ENCODE results near the gene ACTN1.
"Not testable (repeated sequence)": the region's sequence is repeated elsewhere in the genome, so short reads cannot be mapped to it uniquely, and the experiment has no call there.

The ACTN1 gene

GRCh38 chr14:68873376-68873775 is 105.7 kb downstream of the ACTN1 start:
- in situ Hi-C loops (cut with HindIII; ENCODE audit: low sequenced_read_pairs), result no loop called here

- in situ Hi-C loops (cut with HindIII; ENCODE audit: low sequenced_read_pairs), result no loop called here
These were observed 107.7 kb downstream of the ACTN1 start for GRCh38 chr14:68871392-68871791.

- in situ Hi-C loops (cut with HindIII; ENCODE audit: low sequenced_read_pairs), result no loop called here
These were observed 112.0 kb downstream of the ACTN1 start for GRCh38 chr14:68866991-68867533.

GRCh38 chr14:68865542-68865941 is 113.6 kb downstream of the ACTN1 start:
- in situ Hi-C loops (cut with HindIII; ENCODE audit: low sequenced_read_pairs), result no loop called here

- in situ Hi-C loops (cut with HindIII; ENCODE audit: low sequenced_read_pairs), result no loop called here
These were observed 114.7 kb downstream of the ACTN1 start for GRCh38 chr14:68864361-68864750.

GRCh38 chr14:68863610-68864360 is 115.3 kb downstream of the ACTN1 start:
- in situ Hi-C loops (cut with HindIII; ENCODE audit: low sequenced_read_pairs), result no loop called here

- in situ Hi-C loops (cut with HindIII; ENCODE audit: low sequenced_read_pairs), result no loop called here
These were observed 116.0 kb downstream of the ACTN1 start for GRCh38 chr14:68862954-68863594.

GRCh38 chr14:68860771-68861170 is 118.3 kb downstream of the ACTN1 start:
- in situ Hi-C loops (cut with HindIII; ENCODE audit: low sequenced_read_pairs), result no loop called here

- in situ Hi-C loops (cut with HindIII; ENCODE audit: low sequenced_read_pairs), result no loop called here
These were observed 121.5 kb downstream of the ACTN1 start for GRCh38 chr14:68857516-68858070.

GRCh38 chr14:68856572-68856971 is 122.5 kb downstream of the ACTN1 start:
- in situ Hi-C loops (cut with HindIII; ENCODE audit: low sequenced_read_pairs), result no loop called here

- in situ Hi-C loops (cut with HindIII; ENCODE audit: low sequenced_read_pairs), result no loop called here
These were observed 124.7 kb downstream of the ACTN1 start for GRCh38 chr14:68854421-68854820.

- in situ Hi-C loops (cut with HindIII; ENCODE audit: low sequenced_read_pairs), result no loop called here
These were observed 125.4 kb downstream of the ACTN1 start for GRCh38 chr14:68853749-68854148.

GRCh38 chr14:68852493-68852892 is 126.6 kb downstream of the ACTN1 start:
- in situ Hi-C loops (cut with HindIII; ENCODE audit: low sequenced_read_pairs), result not testable (repeated sequence)

GRCh38 chr14:68851078-68851477 is 128.0 kb downstream of the ACTN1 start:
- in situ Hi-C loops (cut with HindIII; ENCODE audit: low sequenced_read_pairs), result no loop called here

GRCh38 chr14:68849416-68849815 is 129.7 kb downstream of the ACTN1 start:
- in situ Hi-C loops (cut with HindIII; ENCODE audit: low sequenced_read_pairs), result no loop called here

GRCh38 chr14:68848253-68848652 is 130.8 kb downstream of the ACTN1 start:
- in situ Hi-C loops (cut with HindIII; ENCODE audit: low sequenced_read_pairs), result no loop called here

GRCh38 chr14:68847640-68848039 is 131.5 kb downstream of the ACTN1 start:
- in situ Hi-C loops (cut with HindIII; ENCODE audit: low sequenced_read_pairs), result not testable (repeated sequence)

GRCh38 chr14:68846466-68846865 is 132.6 kb downstream of the ACTN1 start:
- in situ Hi-C loops (cut with HindIII; ENCODE audit: low sequenced_read_pairs), result no loop called here

GRCh38 chr14:68844210-68844545 is 134.9 kb downstream of the ACTN1 start:
- in situ Hi-C loops (cut with HindIII; ENCODE audit: low sequenced_read_pairs), result no loop called here

- in situ Hi-C loops (cut with HindIII; ENCODE audit: low sequenced_read_pairs), result no loop called here
These were observed 135.5 kb downstream of the ACTN1 start for GRCh38 chr14:68843471-68844209.

- in situ Hi-C loops (cut with HindIII; ENCODE audit: low sequenced_read_pairs), result no loop called here
These were observed 136.8 kb downstream of the ACTN1 start for GRCh38 chr14:68842298-68842697.

Measured in endothelial cell of hepatic sinusoid (primary cell).